OCI-LY1 (cell line): ENCODE data around the gene ACTRT2.

Experiments used
- H2AFZ ChIP-seq: fragments of 200-600 bp; sonication (generic), shearing (Covaris generic); 2 replicates; pipeline ENCODE4 v1.6.0; 2014; ENCODE audit warnings: antibody characterized with exemption, mild to moderate bottlenecking, low read length
- H3F3A ChIP-seq: fragments of 200-600 bp; sonication (generic), shearing (Covaris generic); 2 replicates; pipeline ENCODE4 v1.6.0; 2014; ENCODE audit warnings: mild to moderate bottlenecking, antibody characterized with exemption, low read length, moderate library complexity; ENCODE audit not compliant: insufficient read depth
- H3K27ac ChIP-seq: fragments of 200-600 bp; sonication (generic); 2 replicates; pipeline ENCODE4 v1.5.1; 2014; ENCODE audit warnings: low read length, mixed run types, mild to moderate bottlenecking, low read depth; ENCODE audit not compliant: poor library complexity, severe bottlenecking
- H3K27me3 ChIP-seq: fragments of 200-600 bp; sonication (generic); 2 replicates; pipeline ENCODE4 v1.6.0; 2014; ENCODE audit warnings: antibody characterized with exemption, mild to moderate bottlenecking, low read length, moderate library complexity; ENCODE audit not compliant: insufficient read depth
- H3K36me3 ChIP-seq: fragments of 200-600 bp; sonication (generic); 2 replicates; pipeline ENCODE4 v1.6.1; 2014; ENCODE audit warnings: mild to moderate bottlenecking, antibody characterized with exemption, low read length, moderate library complexity, mixed read lengths; ENCODE audit not compliant: insufficient read depth
- H3K4me1 ChIP-seq: fragments of 200-600 bp; sonication (generic); 2 replicates; pipeline ENCODE4 v1.5.1; 2014; ENCODE audit warnings: mild to moderate bottlenecking, low read length, moderate library complexity; ENCODE audit not compliant: insufficient read depth, severe bottlenecking
- H3K4me2 ChIP-seq: fragments of 200-600 bp; sonication (generic), shearing (Covaris generic); 2 replicates; pipeline ENCODE4 v1.6.1; 2014; ENCODE audit warnings: low read length
- H3K4me3 ChIP-seq: fragments of 200-600 bp; sonication (generic); 2 replicates; pipeline ENCODE4 v1.5.1; 2014; ENCODE audit warnings: low read length, low read depth, mild to moderate bottlenecking, mixed read lengths; ENCODE audit not compliant: poor library complexity, severe bottlenecking
- H3K79me2 ChIP-seq: fragments of 200-600 bp; shearing (Covaris generic); 2 replicates; pipeline ENCODE4 v1.6.1; 2016; ENCODE audit warnings: mixed run types, low read length, mixed read lengths; ENCODE audit not compliant: insufficient read depth
- H3K9ac ChIP-seq: fragments of 200-600 bp; sonication (generic), shearing (Covaris generic); 2 replicates; pipeline ENCODE4 v1.6.1; 2014; ENCODE audit warnings: mild to moderate bottlenecking, low read length, mixed read lengths
- H3K9me2 ChIP-seq: fragments of 200-600 bp; sonication (generic), shearing (Covaris generic); 2 replicates; pipeline ENCODE4 v1.6.1; 2014; ENCODE audit warnings: low read depth, mild to moderate bottlenecking, low read length, mixed read lengths
- H3K9me3 ChIP-seq: fragments of 200-600 bp; shearing (Covaris generic); 2 replicates; pipeline ENCODE4 v1.6.1; 2014; ENCODE audit warnings: low read length, mixed read lengths
- H4K20me1 ChIP-seq: fragments of 200-600 bp; sonication (generic), shearing (Covaris generic); 2 replicates; pipeline ENCODE4 v1.6.0; 2016; ENCODE audit warnings: mild to moderate bottlenecking, low read length; ENCODE audit not compliant: insufficient read depth
- EZH2 ChIP-seq: fragments of 200-600 bp; sonication (generic), shearing (Covaris generic); IDR thresholded peaks from 2 replicates; pipeline ENCODE4 v1.8.0; 2017; ENCODE audit warnings: borderline replicate concordance, mixed run types, mild to moderate bottlenecking, antibody characterized with exemption, low read length, moderate library complexity, mixed read lengths
- TF ChIP-seq, protein P1 (sequence below): fragments of 200-600 bp; sonication (generic), shearing (Covaris generic); IDR thresholded peaks from 2 replicates; pipeline ENCODE4 v1.5.1; 2017; ENCODE audit warnings: mild to moderate bottlenecking, antibody characterized with exemption, low read length, moderate library complexity, mixed read lengths

The ACTRT2 gene

GRCh38 chr1:3038571-3039181 lies 17.4 kb downstream of the ACTRT2 start:
- Histone ChIP-seq H3K9me3 (no peaks in the 10 kb centered on the region), H3K9ac (no peak overlapping the region), H3K36me3 (no peaks in the 10 kb centered on the region), H3K9me2 (no peaks in the 10 kb centered on the region), H3K79me2 (no peaks in the 10 kb centered on the region), H3F3A (no peaks in the 10 kb centered on the region), H3K4me1 (no peaks in the 10 kb centered on the region), H3K27ac (no peak overlapping the region), H3K27me3 (no peaks in the 10 kb centered on the region), H4K20me1 (no peaks in the 10 kb centered on the region), H3K4me2 (no peak overlapping the region), H3K4me3 (no peak overlapping the region), H2AFZ (no peak overlapping the region)
- TF ChIP-seq, protein P1, sequence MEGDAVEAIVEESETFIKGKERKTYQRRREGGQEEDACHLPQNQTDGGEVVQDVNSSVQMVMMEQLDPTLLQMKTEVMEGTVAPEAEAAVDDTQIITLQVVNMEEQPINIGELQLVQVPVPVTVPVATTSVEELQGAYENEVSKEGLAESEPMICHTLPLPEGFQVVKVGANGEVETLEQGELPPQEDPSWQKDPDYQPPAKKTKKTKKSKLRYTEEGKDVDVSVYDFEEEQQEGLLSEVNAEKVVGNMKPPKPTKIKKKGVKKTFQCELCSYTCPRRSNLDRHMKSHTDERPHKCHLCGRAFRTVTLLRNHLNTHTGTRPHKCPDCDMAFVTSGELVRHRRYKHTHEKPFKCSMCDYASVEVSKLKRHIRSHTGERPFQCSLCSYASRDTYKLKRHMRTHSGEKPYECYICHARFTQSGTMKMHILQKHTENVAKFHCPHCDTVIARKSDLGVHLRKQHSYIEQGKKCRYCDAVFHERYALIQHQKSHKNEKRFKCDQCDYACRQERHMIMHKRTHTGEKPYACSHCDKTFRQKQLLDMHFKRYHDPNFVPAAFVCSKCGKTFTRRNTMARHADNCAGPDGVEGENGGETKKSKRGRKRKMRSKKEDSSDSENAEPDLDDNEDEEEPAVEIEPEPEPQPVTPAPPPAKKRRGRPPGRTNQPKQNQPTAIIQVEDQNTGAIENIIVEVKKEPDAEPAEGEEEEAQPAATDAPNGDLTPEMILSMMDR, result no peak
- TF ChIP-seq EZH2, result no peak

- no peaks in the 10 kb centered on the region for H3K9me3 ChIP-seq
- H3K36me3 ChIP-seq, result no peaks in the 10 kb centered on the region
- no peak overlapping the region for H3K4me2 ChIP-seq
- no peaks in the 10 kb centered on the region for H3K79me2 ChIP-seq
- no peak for TF ChIP-seq EZH2
- TF ChIP-seq, protein P1, result no peak
- H2AFZ ChIP-seq, result no peak overlapping the region
- H3K9me2 ChIP-seq, result no peaks in the 10 kb centered on the region
- no peak overlapping the region for H3K27ac ChIP-seq
- H3K9ac ChIP-seq, result no peak overlapping the region
- H3K27me3 ChIP-seq, result no peaks in the 10 kb centered on the region; the same call in 1 of the 2 replicates
- no peaks in the 10 kb centered on the region for H3K4me1 ChIP-seq
- H3F3A ChIP-seq, result no peaks in the 10 kb centered on the region
- no peaks in the 10 kb centered on the region for H4K20me1 ChIP-seq
- H3K4me3 ChIP-seq, result no peak overlapping the region
These were observed 18.7 kb downstream of the ACTRT2 start for GRCh38 chr1:3040004-3040403.

GRCh38 chr1:3042481-3042880 lies 21.2 kb downstream of the ACTRT2 start:
- no peak overlapping the region for H3K9ac ChIP-seq
- no peak overlapping the region for H3K27ac ChIP-seq
- no peak for TF ChIP-seq EZH2
- TF ChIP-seq, protein P1, result no peak
- no peaks in the 10 kb centered on the region for H3K9me2 ChIP-seq
- no peak overlapping the region for H2AFZ ChIP-seq
- no peaks in the 10 kb centered on the region for H3K4me1 ChIP-seq
- H3F3A ChIP-seq, result no peaks in the 10 kb centered on the region
- no peaks in the 10 kb centered on the region for H3K79me2 ChIP-seq
- H3K36me3 ChIP-seq, result no peaks in the 10 kb centered on the region
- H4K20me1 ChIP-seq, result no peaks in the 10 kb centered on the region
- H3K4me2 ChIP-seq, result no peak overlapping the region
- no peaks in the 10 kb centered on the region for H3K9me3 ChIP-seq
- no peaks in the 10 kb centered on the region; the same call in 1 of the 2 replicates for H3K27me3 ChIP-seq
- H3K4me3 ChIP-seq, result no peak overlapping the region
